ENCODE data around the gene LAIR1. TPM values are rescaled to one million over a fixed set of nuclear protein-coding genes. Genes with fewer than 3 reads are reported as not detected.

LAIR1 gene
- total RNA-seq, 4 donors from 2014 or later, result 3.1 to 14.5 (median 8.7) TPM

GRCh38 chr19:54319892-54320670 is 44.6 kb downstream of the LAIR1 start:
- H3K9me3 ChIP-seq, result no peaks in the 10 kb centered on the region
- WGBS, 2 donors, result 85% methylated on average over 14 of the region's 14 CpGs

GRCh38 chr19:54319049-54319448 is 45.7 kb downstream of the LAIR1 start:
- Histone ChIP-seq H3K4me1 (no peaks in the 10 kb centered on the region), H3K27ac (no peak overlapping the region), H3K27me3 (no peaks in the 10 kb centered on the region), H3K36me3 (no peaks in the 10 kb centered on the region), H3K4me3 (replicated peaks in 1 of 3) (no peak overlapping the region), H3K9me3 (no peaks in the 10 kb centered on the region)
- intact Hi-C loops (cut with DNase I), result no loop called here
- TF ChIP-seq, protein P1, sequence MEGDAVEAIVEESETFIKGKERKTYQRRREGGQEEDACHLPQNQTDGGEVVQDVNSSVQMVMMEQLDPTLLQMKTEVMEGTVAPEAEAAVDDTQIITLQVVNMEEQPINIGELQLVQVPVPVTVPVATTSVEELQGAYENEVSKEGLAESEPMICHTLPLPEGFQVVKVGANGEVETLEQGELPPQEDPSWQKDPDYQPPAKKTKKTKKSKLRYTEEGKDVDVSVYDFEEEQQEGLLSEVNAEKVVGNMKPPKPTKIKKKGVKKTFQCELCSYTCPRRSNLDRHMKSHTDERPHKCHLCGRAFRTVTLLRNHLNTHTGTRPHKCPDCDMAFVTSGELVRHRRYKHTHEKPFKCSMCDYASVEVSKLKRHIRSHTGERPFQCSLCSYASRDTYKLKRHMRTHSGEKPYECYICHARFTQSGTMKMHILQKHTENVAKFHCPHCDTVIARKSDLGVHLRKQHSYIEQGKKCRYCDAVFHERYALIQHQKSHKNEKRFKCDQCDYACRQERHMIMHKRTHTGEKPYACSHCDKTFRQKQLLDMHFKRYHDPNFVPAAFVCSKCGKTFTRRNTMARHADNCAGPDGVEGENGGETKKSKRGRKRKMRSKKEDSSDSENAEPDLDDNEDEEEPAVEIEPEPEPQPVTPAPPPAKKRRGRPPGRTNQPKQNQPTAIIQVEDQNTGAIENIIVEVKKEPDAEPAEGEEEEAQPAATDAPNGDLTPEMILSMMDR (IDR thresholded peaks at IDR 0.05), result no peak
- no peak for TF ChIP-seq POLR2A (IDR thresholded peaks at IDR 0.05)
- WGBS, 2 donors, result 79 to 86% methylated on average over 7 of the region's 7 CpGs
- DNase-seq, result no peak

More at GRCh38 chr19:54319892-54320670, 44.6 kb downstream of the LAIR1 start:
- intact Hi-C loops (cut with DNase I), result no loop called here
- Histone ChIP-seq H3K36me3 (no peaks in the 10 kb centered on the region), H3K4me1 (no peaks in the 10 kb centered on the region), H3K27ac (no peak overlapping the region), H3K4me3 (replicated peaks in 1 of 3) (no peak overlapping the region), H3K27me3 (no peaks in the 10 kb centered on the region)
- TF ChIP-seq POLR2A (IDR thresholded peaks at IDR 0.05), result no peak
- TF ChIP-seq, protein P1 (IDR thresholded peaks at IDR 0.05), result no peak
- DNase-seq, result no peak

- H3K36me3 ChIP-seq, result no peaks in the 10 kb centered on the region
- no peak overlapping the region for H3K4me3 ChIP-seq (replicated peaks in 1 of 3)
- intact Hi-C loops (cut with DNase I), result no loop called here
- H3K27me3 ChIP-seq, result no peaks in the 10 kb centered on the region
- no peak overlapping the region for H3K27ac ChIP-seq
- TF ChIP-seq, protein P1 (IDR thresholded peaks at IDR 0.05), result no peak
- TF ChIP-seq POLR2A (IDR thresholded peaks at IDR 0.05), result no peak
- H3K4me1 ChIP-seq, result no peaks in the 10 kb centered on the region
- H3K9me3 ChIP-seq, result no peaks in the 10 kb centered on the region
- no peak for DNase-seq
- 88 to 96% methylated on average over 7 to 9 of the region's 9 CpGs for WGBS, 2 donors
Observed at GRCh38 chr19:54317965-54318240, 46.8 kb downstream of the LAIR1 start.

- TF ChIP-seq, protein P1 (IDR thresholded peaks at IDR 0.05), result no peak
- TF ChIP-seq POLR2A (IDR thresholded peaks at IDR 0.05), result no peak
- 61 to 76% methylated on average over 27 to 29 of the region's 29 CpGs for WGBS, 2 donors
- H3K27me3 ChIP-seq, result no peaks in the 10 kb centered on the region
Observed at GRCh38 chr19:54317108-54317964, 47.4 kb downstream of the LAIR1 start.

DNA sequence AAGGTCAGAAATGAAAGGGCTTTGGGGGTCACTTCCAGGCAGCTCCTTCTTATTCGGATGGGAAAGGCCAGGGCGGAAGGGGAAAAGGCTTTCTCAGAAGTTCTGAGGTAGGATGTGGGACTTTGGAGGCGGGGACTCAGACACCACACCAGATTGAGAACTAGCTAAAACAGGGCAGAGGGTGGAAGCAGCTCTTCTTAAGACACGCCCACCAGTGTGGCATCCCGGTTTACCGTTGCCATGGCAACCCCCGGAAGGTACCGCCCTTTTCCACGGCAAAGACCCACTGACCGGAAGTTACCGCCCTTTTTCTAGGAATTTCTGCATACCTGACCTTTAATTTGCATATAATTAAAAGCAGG is 48.0 kb downstream of the LAIR1 start:
- H3K4me3 ChIP-seq (replicated peaks in 1 of 3), result no peak overlapping the region
- WGBS, 2 donors, result 36 to 37% methylated on average over 11 of the region's 11 CpGs
- no peak overlapping the region for H3K27ac ChIP-seq
- intact Hi-C loops (cut with DNase I), result no loop called here
- H3K36me3 ChIP-seq, result no peaks in the 10 kb centered on the region
- H3K9me3 ChIP-seq, result no peaks in the 10 kb centered on the region
- no peaks in the 10 kb centered on the region for H3K27me3 ChIP-seq
- DNase-seq, result no peak
- no peaks in the 10 kb centered on the region for H3K4me1 ChIP-seq
- TF ChIP-seq POLR2A (IDR thresholded peaks at IDR 0.05), result no peak
- TF ChIP-seq, protein P1 (IDR thresholded peaks at IDR 0.05), result no peak

More at GRCh38 chr19:54317108-54317964, 47.4 kb downstream of the LAIR1 start:
- Histone ChIP-seq H3K4me1 (no peaks in the 10 kb centered on the region), H3K27ac (no peak overlapping the region), H3K36me3 (no peaks in the 10 kb centered on the region), H3K4me3 (replicated peaks in 1 of 3) (no peak overlapping the region), H3K9me3 (no peaks in the 10 kb centered on the region)
- no peak for DNase-seq
- intact Hi-C loops (cut with DNase I), result no loop called here
